DOHH2 (cell line): ENCODE results near the gene CALN1.

Experiments
- CTCF ChIP-seq: fragments of 200-600 bp; sonication (generic); IDR thresholded peaks from one replicate; pipeline ENCODE4 v1.5.1; 2014; ENCODE audit warnings: antibody characterized with exemption, mild to moderate bottlenecking, low read depth, low read length; ENCODE audit not compliant: poor library complexity, severe bottlenecking
- EZH2phosphoT487 ChIP-seq: fragments of 200-600 bp; sonication (generic); IDR thresholded peaks from 2 replicates; pipeline ENCODE4 v1.6.1; 2017; ENCODE audit warnings: borderline replicate concordance, mild to moderate bottlenecking, antibody characterized with exemption, low read length, moderate library complexity, mixed read lengths

- TF ChIP-seq CTCF (no peak), EZH2phosphoT487 (no peak)
These were observed 630.1 kb downstream of the CALN1 start for GRCh38 chr7:71782051-71782450.
